H9 (cell line): ENCODE results near the gene TMEM156. TPM values are rescaled to one million over a fixed set of nuclear protein-coding genes. Genes with fewer than 3 reads are reported as not detected.

Source experiments
- DNase-seq: peaks from one replicate; pipeline ENCODE4 v3.0.0-alpha.2; 2017
- H2AFZ ChIP-seq: one replicate; pipeline ENCODE4 v1.6.1; 2013; ENCODE audit warnings: mild to moderate bottlenecking, low read length, control low read depth, moderate library complexity
- H2AK5ac ChIP-seq: 2 replicates; pipeline ENCODE4 v1.6.1; 2013; ENCODE audit warnings: low read length, control low read depth, mixed read lengths; ENCODE audit not compliant: insufficient read length
- H2BK120ac ChIP-seq: one replicate; pipeline ENCODE4 v1.6.1; 2013; ENCODE audit warnings: low read depth, mild to moderate bottlenecking, low read length, control low read depth, inconsistent platforms; ENCODE audit not compliant: poor library complexity, severe bottlenecking
- H2BK12ac ChIP-seq: 2 replicates; pipeline ENCODE4 v1.6.1; 2013; ENCODE audit warnings: low read length, control low read depth, mixed read lengths, low read depth; ENCODE audit not compliant: insufficient read length
- H2BK15ac ChIP-seq: 2 replicates; pipeline ENCODE4 v1.6.1; 2013; ENCODE audit warnings: low read depth, low read length, control low read depth
- H2BK20ac ChIP-seq: one replicate; pipeline ENCODE4 v1.6.1; 2013; ENCODE audit warnings: low read depth, mild to moderate bottlenecking, low read length, control low read depth, inconsistent platforms; ENCODE audit not compliant: poor library complexity, severe bottlenecking
- H2BK5ac ChIP-seq: 2 replicates; pipeline ENCODE4 v1.6.1; 2013; ENCODE audit warnings: low read length, control low read depth, mixed read lengths; ENCODE audit not compliant: insufficient read length
- H3K14ac ChIP-seq: 2 replicates; pipeline ENCODE4 v1.6.1; 2013; ENCODE audit warnings: low read length, control low read depth; ENCODE audit not compliant: insufficient read depth
- H3K18ac ChIP-seq: 2 replicates; pipeline ENCODE4 v1.6.1; 2013; ENCODE audit warnings: low read depth, mild to moderate bottlenecking, mixed read lengths, low read length, control low read depth; ENCODE audit not compliant: insufficient read length
- H3K23ac ChIP-seq: 2 replicates; pipeline ENCODE4 v1.6.1; 2013; ENCODE audit warnings: low read length, control low read depth, mixed read lengths, low read depth; ENCODE audit not compliant: insufficient read length
- H3K23me2 ChIP-seq: 2 replicates; pipeline ENCODE4 v1.6.1; 2013; ENCODE audit warnings: low read depth, mild to moderate bottlenecking, mixed read lengths, low read length, control low read depth; ENCODE audit not compliant: insufficient read length, poor library complexity, severe bottlenecking
- H3K27ac ChIP-seq: 2 replicates; pipeline ENCODE4 v1.5.1; 2013; ENCODE audit warnings: low read length, control low read depth, mixed read lengths, low read depth; ENCODE audit not compliant: insufficient read length
- H3K27me3 ChIP-seq: 2 replicates; pipeline ENCODE4 v1.6.1; 2013; ENCODE audit warnings: low read length, control low read depth, inconsistent platforms; ENCODE audit not compliant: insufficient read depth
- H3K4ac ChIP-seq: 2 replicates; pipeline ENCODE4 v1.6.1; 2013; ENCODE audit warnings: low read depth, mild to moderate bottlenecking, control low read depth, inconsistent platforms, low read length, moderate library complexity
- H3K4me1 ChIP-seq: 2 replicates; pipeline ENCODE4 v1.6.1; 2013; ENCODE audit warnings: low read length, control low read depth, inconsistent platforms; ENCODE audit not compliant: insufficient read depth
- H3K4me2 ChIP-seq: 2 replicates; pipeline ENCODE4 v1.6.1; 2013; ENCODE audit warnings: low read length, control low read depth, mixed read lengths; ENCODE audit not compliant: insufficient read length, insufficient read depth
- H3K56ac ChIP-seq: 2 replicates; pipeline ENCODE4 v1.6.1; 2013; ENCODE audit warnings: low read depth, mild to moderate bottlenecking, mixed read lengths, low read length, control low read depth; ENCODE audit not compliant: insufficient read length
- H3K79me1 ChIP-seq: 2 replicates; pipeline ENCODE4 v1.6.1; 2013; ENCODE audit warnings: low read depth, mild to moderate bottlenecking, moderate library complexity, low read length, control low read depth, inconsistent platforms; ENCODE audit not compliant: insufficient read depth, poor library complexity, severe bottlenecking
- H3K79me2 ChIP-seq: 2 replicates; pipeline ENCODE4 v1.6.1; 2013; ENCODE audit warnings: low read length, control low read depth, inconsistent platforms; ENCODE audit not compliant: insufficient read depth
- H3K9ac ChIP-seq: 2 replicates; pipeline ENCODE4 v1.6.1; 2013; ENCODE audit warnings: low read length, control low read depth, mixed read lengths; ENCODE audit not compliant: insufficient read length; ENCODE audit errors: extremely low read depth
- H3K9me3 ChIP-seq: one replicate; pipeline ENCODE4 v1.6.1; 2013; ENCODE audit warnings: low read depth, low read length, inconsistent platforms; ENCODE audit not compliant: control insufficient read depth
- H3T11ph ChIP-seq: one replicate; pipeline ENCODE4 v1.6.1; 2013; ENCODE audit warnings: mild to moderate bottlenecking, low read length, control low read depth, inconsistent platforms
- H4K20me1 ChIP-seq: one replicate; pipeline ENCODE4 v1.6.1; 2013; ENCODE audit not compliant: control insufficient read depth, insufficient read length, insufficient read depth
- H4K5ac ChIP-seq: 2 replicates; pipeline ENCODE4 v1.6.1; 2013; ENCODE audit warnings: low read depth, mild to moderate bottlenecking, mixed read lengths, low read length, control low read depth; ENCODE audit not compliant: insufficient read length
- H4K8ac ChIP-seq: replicated peaks from 2 replicates; pipeline ENCODE4 v1.6.1; 2013; ENCODE audit warnings: low read length, control low read depth, mixed read lengths, low read depth; ENCODE audit not compliant: insufficient read length
- H4K91ac ChIP-seq: 2 replicates; pipeline ENCODE4 v1.6.1; 2013; ENCODE audit warnings: low read depth, mild to moderate bottlenecking, moderate library complexity, mixed read lengths, low read length, control low read depth; ENCODE audit not compliant: insufficient read length
- H3K27ac Mint-ChIP-seq, 3 experiments: 2 replicates in 2 of 3; 3 replicates in 1 of 3; pipeline ENCODE4 v1.8.0; 2020 to 2021; ENCODE audit warnings: mixed read lengths in 3 of 3, mild to moderate bottlenecking in 1 of 3, moderate library complexity in 1 of 3
- H3K27me3 Mint-ChIP-seq: 2 replicates; pipeline ENCODE4 v1.8.0; 2021; ENCODE audit warnings: low read depth, mild to moderate bottlenecking, moderate library complexity, mixed read lengths
- H3K36me3 Mint-ChIP-seq, 3 experiments: 2 replicates in 2 of 3; 3 replicates in 1 of 3; pipeline ENCODE4 v1.8.0; 2020 to 2021; ENCODE audit warnings: low read depth in 3 of 3, mixed read lengths in 3 of 3; ENCODE audit not compliant: insufficient read depth in 1 of 3
- H3K4me1 Mint-ChIP-seq, 2 experiments: 2 replicates each; pipeline ENCODE4 v1.8.0; 2020; ENCODE audit warnings: mixed read lengths in 2 of 2
- H3K4me3 Mint-ChIP-seq, 2 experiments: 2 replicates in 1 of 2; 3 replicates in 1 of 2; pipeline ENCODE4 v1.8.0; 2020 to 2021; ENCODE audit warnings: mild to moderate bottlenecking in 2 of 2, mixed read lengths in 2 of 2, moderate library complexity in 1 of 2
- H3K9me3 Mint-ChIP-seq, 2 experiments: 2 replicates in 1 of 2; 3 replicates in 1 of 2; pipeline ENCODE4 v1.8.0; 2020; ENCODE audit warnings: mild to moderate bottlenecking in 2 of 2, mixed read lengths in 2 of 2, moderate library complexity in 1 of 2
- WGBS: extraction: QIAGEN DNeasy Blood & Tissue Kit; methylation state at CpG from one replicate; pipeline ENCODE4 v1.1.7; 2013; ENCODE audit warnings: missing lambda C conversion rate, low lambda C conversion rate, mixed read lengths; ENCODE audit not compliant: insufficient read length; ENCODE audit errors: extremely low coverage; 5-methylcytosine and 5-hydroxymethylcytosine counted together
- total RNA-seq: library from RNA; stranded (reverse); gene quantifications from 2 replicates; pipeline ENCODE4 v1.2.1, GENCODE V29; 2021
- TF ChIP-seq, protein P1 (sequence below): fragments of 200-600 bp; sonication (generic); conservative IDR thresholded peaks from 3 replicates; pipeline ENCODE4 v1.8.0; 2021; ENCODE audit warnings: antibody characterized with exemption, mild to moderate bottlenecking

Gene TMEM156
- total RNA-seq, 1 experiment from 2014 or later: not detected

DNA sequence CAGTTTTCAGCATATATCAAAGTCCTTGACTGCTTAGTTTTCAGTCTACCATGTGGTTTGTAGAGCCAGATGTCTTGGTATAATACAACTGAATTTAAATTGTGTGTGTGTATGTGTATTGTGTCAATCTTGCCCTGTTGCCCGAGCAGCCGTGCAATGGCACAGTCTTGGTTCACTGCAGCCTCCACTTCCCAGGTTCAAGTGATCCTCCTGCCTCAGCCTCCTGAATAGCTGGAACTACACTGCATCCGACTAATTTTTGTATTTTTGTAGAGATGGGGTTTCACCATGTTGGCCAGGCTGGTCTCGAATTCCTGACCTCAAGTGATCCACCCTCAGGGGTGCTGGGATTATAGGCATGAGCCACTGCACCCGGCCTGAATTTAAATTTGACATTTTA lies 23.8 kb upstream of the TMEM156 start:
- H4K91ac ChIP-seq: no peak overlapping the region
- no peak overlapping the region for H3K23ac ChIP-seq
- Mint-ChIP-seq H3K4me1 (peaks cover 14 to 18% of the 10 kb centered on the region in 2 experiments), H3K27ac (no peak overlapping the region), H3K4me3 (no peak overlapping the region), H3K27me3 (no peaks in the 10 kb centered on the region), H3K36me3 (no peaks in the 10 kb centered on the region), H3K9me3 (no peaks in the 10 kb centered on the region)
- no CpG with 5 or more reads among the region's 5 CpGs for WGBS
- no peak overlapping the region for H3K4me2 ChIP-seq
- H2BK12ac ChIP-seq: no peak overlapping the region
- H3K79me2 ChIP-seq: no peaks in the 10 kb centered on the region
- H2BK5ac ChIP-seq: no peak overlapping the region
- H3K23me2 ChIP-seq: no peaks in the 10 kb centered on the region
- H3K4ac ChIP-seq: no peak overlapping the region
- H4K8ac ChIP-seq: no peak overlapping the region
- no peak overlapping the region for H3T11ph ChIP-seq
- H3K14ac ChIP-seq: no peak overlapping the region
- H4K5ac ChIP-seq: no peak overlapping the region
- H3K27me3 ChIP-seq: no peaks in the 10 kb centered on the region
- no peak overlapping the region for H3K56ac ChIP-seq
- no peak overlapping the region for H2BK120ac ChIP-seq
- H2BK15ac ChIP-seq: no peak overlapping the region
- no peaks in the 10 kb centered on the region for H3K9me3 ChIP-seq
- peaks cover 2% of the 10 kb centered on the region; the same call in 1 of the 2 replicates for H3K4me1 ChIP-seq
- no peak overlapping the region for H2AK5ac ChIP-seq
- no peak for DNase-seq
- no peak overlapping the region for H2BK20ac ChIP-seq
- no peak overlapping the region for H2AFZ ChIP-seq
- no peaks in the 10 kb centered on the region for H4K20me1 ChIP-seq
- H3K18ac ChIP-seq: no peak overlapping the region
- TF ChIP-seq, protein P1, sequence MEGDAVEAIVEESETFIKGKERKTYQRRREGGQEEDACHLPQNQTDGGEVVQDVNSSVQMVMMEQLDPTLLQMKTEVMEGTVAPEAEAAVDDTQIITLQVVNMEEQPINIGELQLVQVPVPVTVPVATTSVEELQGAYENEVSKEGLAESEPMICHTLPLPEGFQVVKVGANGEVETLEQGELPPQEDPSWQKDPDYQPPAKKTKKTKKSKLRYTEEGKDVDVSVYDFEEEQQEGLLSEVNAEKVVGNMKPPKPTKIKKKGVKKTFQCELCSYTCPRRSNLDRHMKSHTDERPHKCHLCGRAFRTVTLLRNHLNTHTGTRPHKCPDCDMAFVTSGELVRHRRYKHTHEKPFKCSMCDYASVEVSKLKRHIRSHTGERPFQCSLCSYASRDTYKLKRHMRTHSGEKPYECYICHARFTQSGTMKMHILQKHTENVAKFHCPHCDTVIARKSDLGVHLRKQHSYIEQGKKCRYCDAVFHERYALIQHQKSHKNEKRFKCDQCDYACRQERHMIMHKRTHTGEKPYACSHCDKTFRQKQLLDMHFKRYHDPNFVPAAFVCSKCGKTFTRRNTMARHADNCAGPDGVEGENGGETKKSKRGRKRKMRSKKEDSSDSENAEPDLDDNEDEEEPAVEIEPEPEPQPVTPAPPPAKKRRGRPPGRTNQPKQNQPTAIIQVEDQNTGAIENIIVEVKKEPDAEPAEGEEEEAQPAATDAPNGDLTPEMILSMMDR: no peak
- no peaks in the 10 kb centered on the region for H3K79me1 ChIP-seq
- H3K9ac ChIP-seq: no peak overlapping the region
- H3K27ac ChIP-seq: no peak overlapping the region
